GM13976 (cell line): ENCODE measurements around the gene ABL2.
"Not testable (repeated sequence)": the region's sequence is repeated elsewhere in the genome, so short reads cannot be mapped to it uniquely, and the experiment has no call there.

Source experiments
- DNase-seq: peaks from one replicate; pipeline ENCODE4 v3.0.0; 2012; ENCODE audit warnings: low spot score
- in situ Hi-C: fragments of 300-500 bp; cut with MboI; formaldehyde crosslinking; loops from one replicate; pipeline ENCODE4 v1.12.0; 2022; ENCODE audit warnings: low sequenced_read_pairs, mixed read lengths, inconsistent platforms; ENCODE audit not compliant: unreplicated experiment
- TF ChIP-seq, protein P1 (sequence below): IDR thresholded peaks from 2 replicates; pipeline ENCODE4 v1.5.1; 2012; ENCODE audit warnings: borderline replicate concordance, mild to moderate bottlenecking; ENCODE audit not compliant: insufficient read depth; ENCODE audit errors: extremely low read depth, missing control alignments, control extremely low read depth

The ABL2 gene

DNA sequence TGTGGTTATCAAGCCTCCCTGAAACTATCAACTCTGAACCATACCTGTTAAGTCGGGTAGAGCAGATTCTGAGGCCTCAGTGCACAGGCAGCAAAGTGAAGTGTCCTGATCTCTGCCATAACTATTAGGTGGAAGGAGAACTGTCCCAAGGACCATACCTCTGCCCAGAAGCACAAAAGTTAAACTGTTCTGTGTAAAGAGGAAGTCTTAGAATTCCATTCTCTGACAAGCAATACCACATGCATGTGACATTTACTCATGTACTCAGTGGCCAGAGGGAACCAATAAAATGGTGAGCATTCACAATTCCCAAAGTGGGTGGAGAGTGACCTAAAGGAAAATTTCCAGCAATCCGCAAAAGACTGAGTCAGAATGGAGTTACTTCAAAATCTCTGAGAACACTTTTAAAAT lies 86.6 kb downstream of the ABL2 start:
- TF ChIP-seq, protein P1, sequence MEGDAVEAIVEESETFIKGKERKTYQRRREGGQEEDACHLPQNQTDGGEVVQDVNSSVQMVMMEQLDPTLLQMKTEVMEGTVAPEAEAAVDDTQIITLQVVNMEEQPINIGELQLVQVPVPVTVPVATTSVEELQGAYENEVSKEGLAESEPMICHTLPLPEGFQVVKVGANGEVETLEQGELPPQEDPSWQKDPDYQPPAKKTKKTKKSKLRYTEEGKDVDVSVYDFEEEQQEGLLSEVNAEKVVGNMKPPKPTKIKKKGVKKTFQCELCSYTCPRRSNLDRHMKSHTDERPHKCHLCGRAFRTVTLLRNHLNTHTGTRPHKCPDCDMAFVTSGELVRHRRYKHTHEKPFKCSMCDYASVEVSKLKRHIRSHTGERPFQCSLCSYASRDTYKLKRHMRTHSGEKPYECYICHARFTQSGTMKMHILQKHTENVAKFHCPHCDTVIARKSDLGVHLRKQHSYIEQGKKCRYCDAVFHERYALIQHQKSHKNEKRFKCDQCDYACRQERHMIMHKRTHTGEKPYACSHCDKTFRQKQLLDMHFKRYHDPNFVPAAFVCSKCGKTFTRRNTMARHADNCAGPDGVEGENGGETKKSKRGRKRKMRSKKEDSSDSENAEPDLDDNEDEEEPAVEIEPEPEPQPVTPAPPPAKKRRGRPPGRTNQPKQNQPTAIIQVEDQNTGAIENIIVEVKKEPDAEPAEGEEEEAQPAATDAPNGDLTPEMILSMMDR, result no peak
- DNase-seq, result no peak
- in situ Hi-C loops, result no loop called here

DNA sequence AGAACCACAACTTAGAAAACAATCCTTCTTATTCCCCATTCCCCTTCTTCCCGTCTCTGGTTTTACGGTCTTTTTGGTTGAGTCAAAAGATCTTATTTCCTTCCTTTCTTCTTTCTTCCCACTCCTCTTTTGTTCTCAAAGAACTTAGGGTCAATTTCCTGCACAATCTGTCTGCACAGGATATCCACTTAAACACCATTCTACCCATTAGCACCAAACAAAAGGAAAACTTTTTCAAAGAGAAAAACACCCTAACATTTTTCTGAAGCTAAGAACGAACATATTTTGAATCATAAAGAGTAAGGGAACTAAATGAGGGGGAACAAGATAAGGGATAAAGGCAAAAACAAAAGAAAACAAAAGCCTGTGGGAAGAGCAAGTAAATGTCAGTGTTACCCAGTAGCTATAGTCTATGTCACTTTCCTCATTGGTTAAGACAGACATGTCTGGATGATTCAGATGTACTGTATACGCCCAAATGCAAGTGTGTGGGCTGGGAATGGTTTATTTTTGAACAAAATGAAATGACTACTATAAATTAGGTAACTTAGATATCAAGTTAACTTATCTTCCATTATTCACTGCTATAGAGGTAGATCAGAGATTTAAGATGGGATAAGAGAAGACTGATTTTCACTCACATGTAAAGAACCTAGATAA lies 87.8 kb downstream of the ABL2 start:
- TF ChIP-seq, protein P1, result no peak
- DNase-seq, result peak; percentile 35
- in situ Hi-C loops, result no loop called here

DNA sequence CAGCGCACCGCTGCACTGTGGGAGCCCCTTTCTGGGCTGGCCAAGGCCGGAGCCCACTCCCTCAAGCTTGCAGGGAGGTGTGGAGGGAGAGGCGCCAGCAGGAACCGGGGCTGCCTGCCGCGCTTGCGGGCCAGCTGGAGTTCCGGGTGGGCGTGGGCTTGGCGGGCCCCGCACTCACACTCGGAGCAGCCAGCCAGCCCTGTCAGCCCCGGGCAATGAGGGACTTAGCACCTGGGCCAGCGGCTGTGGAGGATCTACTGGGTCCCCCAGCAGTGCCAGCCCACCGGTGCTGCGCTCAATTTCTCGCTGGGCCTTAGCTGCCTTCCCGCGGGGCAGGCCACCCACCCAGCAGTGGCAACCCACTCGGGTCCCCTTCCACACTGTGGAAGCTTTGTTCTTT lies 90.7 kb downstream of the ABL2 start:
- in situ Hi-C loops, result not testable (repeated sequence)

DNA sequence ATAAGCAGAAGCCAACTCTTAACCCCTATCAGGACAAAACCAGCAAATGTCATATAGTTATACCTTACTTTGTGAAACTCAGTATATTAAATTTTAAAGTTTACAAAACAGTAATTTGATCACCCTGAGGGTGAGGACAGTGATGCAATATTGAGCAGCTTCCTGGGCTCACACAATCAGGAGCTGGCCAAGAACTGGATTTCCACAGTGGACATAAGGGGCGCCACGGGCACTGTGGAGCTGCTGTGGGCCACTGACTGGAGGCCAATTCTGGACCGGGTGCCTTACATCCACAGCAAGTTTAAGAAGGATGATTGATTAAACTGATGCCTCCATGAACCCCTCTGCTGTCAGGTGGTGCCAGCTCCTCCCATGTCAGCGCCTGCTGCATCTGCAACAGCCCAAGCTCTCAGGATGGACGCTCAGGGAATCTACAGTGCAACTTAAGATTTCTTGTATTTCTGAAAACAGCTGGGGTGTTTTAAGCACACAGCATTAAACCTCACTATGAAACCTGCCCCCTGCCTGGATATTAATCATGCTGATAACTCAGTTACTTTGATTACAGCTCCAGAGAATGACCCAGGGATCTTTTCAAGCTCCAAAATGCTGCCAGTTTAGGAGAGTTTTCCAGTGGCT lies 91.7 kb downstream of the ABL2 start:
- no peak for DNase-seq
- TF ChIP-seq, protein P1, result no peak
- in situ Hi-C loops, result no loop called here

More for the DNA sequence above, 90.7 kb downstream of the ABL2 start:
- not testable (repeated sequence) for DNase-seq

DNA sequence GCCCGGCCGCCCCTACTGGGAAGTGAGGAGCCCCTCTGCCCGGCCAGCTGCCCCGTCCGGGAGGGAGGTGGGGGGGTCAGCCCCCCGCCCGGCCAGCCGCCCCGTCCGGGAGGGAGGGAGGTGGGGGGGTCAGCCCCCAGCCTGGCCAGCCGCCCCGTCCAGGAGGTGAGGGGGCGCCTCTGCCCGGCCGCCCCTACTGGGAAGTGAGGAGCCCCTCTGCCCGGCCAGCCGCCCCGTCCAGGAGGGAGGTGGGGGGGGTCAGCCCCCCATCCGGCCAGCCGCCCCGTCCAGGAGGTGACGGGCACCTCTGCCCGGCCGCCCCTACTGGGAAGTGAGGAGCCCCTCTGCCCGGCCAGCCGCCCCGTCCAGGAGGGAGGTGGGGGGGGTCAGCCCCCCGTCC lies 93.8 kb downstream of the ABL2 start:
- in situ Hi-C loops, DNase-seq: not testable (repeated sequence)

DNA sequence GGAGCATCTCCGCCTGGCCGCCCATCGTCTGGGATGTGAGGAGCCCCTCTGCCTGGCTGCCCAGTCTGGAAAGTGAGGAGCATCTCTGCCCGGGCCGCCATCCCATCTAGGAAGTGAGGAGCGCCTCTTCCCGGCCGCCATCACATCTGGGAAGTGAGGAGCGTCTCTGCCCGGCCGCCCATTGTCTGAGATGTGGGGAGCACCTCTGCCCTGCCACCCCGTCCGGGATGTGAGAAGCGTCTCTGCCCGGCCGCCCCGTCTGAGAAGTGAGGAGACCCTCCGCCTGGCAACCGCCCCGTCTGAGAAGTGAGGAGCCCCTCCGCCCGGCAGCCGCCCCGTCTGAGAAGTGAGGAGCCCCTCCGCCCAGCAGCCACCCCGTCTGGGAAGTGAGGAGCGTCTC lies 94.3 kb downstream of the ABL2 start:
- in situ Hi-C loops, DNase-seq: not testable (repeated sequence)

DNA sequence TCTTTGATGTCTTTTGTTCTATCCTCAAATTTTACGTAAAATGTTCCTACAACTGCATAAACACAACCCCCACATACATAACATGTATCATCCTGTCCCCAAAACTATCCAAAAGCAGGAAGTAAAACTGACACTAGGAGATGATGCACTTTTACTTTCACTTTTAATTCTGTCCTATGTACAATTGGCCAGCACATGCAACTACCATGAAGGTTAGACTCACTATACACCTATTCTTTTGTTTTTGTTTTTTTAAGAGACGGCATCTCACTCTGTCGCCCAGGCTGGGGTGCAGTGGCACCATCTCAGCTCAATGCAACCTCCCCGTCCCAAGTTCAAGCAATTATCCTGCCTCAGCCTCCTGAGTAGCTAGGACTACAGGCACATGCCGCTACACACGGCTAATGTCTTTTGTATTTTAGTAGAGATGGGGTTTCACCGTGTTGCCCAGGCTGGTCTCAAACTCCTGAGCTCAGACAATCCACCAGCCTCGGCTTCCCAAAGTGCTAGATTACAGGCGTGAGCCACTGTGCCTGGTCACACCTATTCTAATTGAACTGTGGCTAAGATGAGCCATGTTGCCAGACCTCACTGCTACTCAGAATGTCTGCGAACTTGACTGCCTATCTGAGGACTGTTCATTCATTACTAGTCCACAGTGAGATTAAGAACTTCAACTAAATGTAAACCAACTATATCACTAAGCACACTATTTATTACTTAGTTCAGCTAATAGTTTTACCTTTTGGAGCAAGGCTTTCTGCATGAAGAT lies 99.6 kb downstream of the ABL2 start:
- DNase-seq, result peak; percentile 76
- TF ChIP-seq, protein P1, result no peak
- in situ Hi-C loops, result loop anchor here (10.0 kb wide), 1 partner anchor 235 kb away; the partner anchor contains the start of gene AXDND1

DNA sequence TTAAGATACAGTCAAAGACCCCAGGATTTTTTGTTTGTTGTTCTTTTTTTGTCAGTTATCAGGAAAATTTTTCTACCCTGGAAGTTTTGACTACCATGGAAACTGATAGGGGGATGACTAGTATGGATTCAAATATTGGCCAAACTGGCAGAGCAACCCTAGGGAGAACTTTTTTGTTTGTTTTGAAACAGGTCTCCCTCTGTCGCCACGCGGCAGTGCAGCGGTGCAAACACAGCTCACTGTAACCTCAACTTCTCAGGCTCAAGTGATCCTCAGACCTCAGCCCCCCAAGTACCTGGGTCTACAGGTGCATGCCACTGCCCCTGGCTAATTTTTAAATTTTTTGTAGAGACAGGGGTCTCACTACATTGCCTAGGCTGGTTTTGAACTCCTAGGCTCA lies 101.0 kb downstream of the ABL2 start:
- TF ChIP-seq, protein P1, result no peak
- no peak for DNase-seq
- in situ Hi-C loops, result loop anchor here (10.0 kb wide), 1 partner anchor 236 kb away; the partner anchor contains the start of gene AXDND1
